Iris pigment epithelial cell (primary cell): Measurements from ENCODE around the gene NME8.
"Not testable (repeated sequence)": the region's sequence is repeated elsewhere in the genome, so short reads cannot be mapped to it uniquely, and the experiment has no call there.

Experiments used
- DNase-seq: peaks from one replicate; pipeline ENCODE4 v3.0.0-alpha.2; 2011; ENCODE audit warnings: low read depth

The NME8 gene

GRCh38 chr7:37848297-37848696 is at the start of gene NME8:
TSS of gene NME8 (plus strand) at chr7:37848597. CDS start at chr7:37850267, 1,670 bp downstream.
- no peak for DNase-seq

- DNase-seq = no peak
Measured at GRCh38 chr7:37806152-37806551, 42.2 kb upstream of the NME8 start.

- DNase-seq = not testable (repeated sequence)
Measured at GRCh38 chr7:37812161-37812580, 36.2 kb upstream of the NME8 start.

- no peak for DNase-seq
Measured at GRCh38 chr7:37815671-37816371, 32.6 kb upstream of the NME8 start.

GRCh38 chr7:37816922-37817590 is 31.3 kb upstream of the NME8 start:
- DNase-seq = no peak

- DNase-seq = no peak
Measured at GRCh38 chr7:37817591-37817960, 30.8 kb upstream of the NME8 start.

- DNase-seq = no peak
Measured at GRCh38 chr7:37817996-37818720, 30.2 kb upstream of the NME8 start.

- DNase-seq = no peak
Measured at GRCh38 chr7:37820708-37821468, 27.5 kb upstream of the NME8 start.

- DNase-seq = no peak
Measured at GRCh38 chr7:37822946-37823345, 25.5 kb upstream of the NME8 start.

GRCh38 chr7:37823557-37823956 is 24.8 kb upstream of the NME8 start:
- DNase-seq = no peak

- no peak for DNase-seq
Measured at GRCh38 chr7:37825038-37825437, 23.4 kb upstream of the NME8 start.

GRCh38 chr7:37826825-37827224 is 21.6 kb upstream of the NME8 start:
- no peak for DNase-seq

GRCh38 chr7:37831244-37831643 is 17.2 kb upstream of the NME8 start:
- DNase-seq = no peak

- DNase-seq = peak; percentile 6
Measured at GRCh38 chr7:37832194-37832593, 16.2 kb upstream of the NME8 start.

GRCh38 chr7:37833107-37833817 is 15.1 kb upstream of the NME8 start:
- peak; percentile 40 for DNase-seq

- no peak for DNase-seq
Measured at GRCh38 chr7:37833818-37834146, 14.6 kb upstream of the NME8 start.

- peak; percentile 2 for DNase-seq
Measured at GRCh38 chr7:37853468-37853867, 5.1 kb downstream of the NME8 start.

- no peak for DNase-seq
Measured at GRCh38 chr7:37882086-37882485, 33.7 kb downstream of the NME8 start.

- DNase-seq = no peak
Measured at GRCh38 chr7:37893359-37893758, 45.0 kb downstream of the NME8 start.

- no peak for DNase-seq
Measured at GRCh38 chr7:37894671-37895070, 46.3 kb downstream of the NME8 start.

GRCh38 chr7:37899712-37900247 is 51.4 kb downstream of the NME8 start:
- no peak for DNase-seq
